Adrenal gland (tissue), 12 donors: ENCODE measurements around the gene NFIB. TPM values are rescaled to one million over a fixed set of nuclear protein-coding genes. Genes with fewer than 3 reads are reported as not detected.
A peak's percentile ranks its signal among the peaks of the same experiment; 100 is the strongest.

ENCODE experiments used
- DNase-seq, 7 donors: peaks; one replicate each; pipeline ENCODE4 v3.0.0-alpha.2; 2019 to 2020
- H3K27ac ChIP-seq, 5 donors: fragments of 200-600 bp; sonication (generic) in 4 of 5; 1 replicate in 3 of 5; 2 replicates in 2 of 5; pipeline versions ENCODE4 v1.5.1 to v1.8.0; 2016 to 2020; ENCODE audit warnings: mild to moderate bottlenecking in 1 of 5
- H3K27me3 ChIP-seq: fragments of 200-600 bp; 2 replicates; pipeline ENCODE4 v1.8.0; 2021
- H3K36me3 ChIP-seq, 2 donors: fragments of 200-600 bp; replicated peaks in 1 of 2; 1 replicate in 1 of 2; 2 replicates in 1 of 2; pipeline versions ENCODE4 v1.5.1 to v1.8.0; 2018 to 2022
- H3K4me1 ChIP-seq, 2 donors: fragments of 200-600 bp; replicated peaks in 1 of 2; 1 replicate in 1 of 2; 2 replicates in 1 of 2; pipeline versions ENCODE4 v1.5.1 to v1.8.0; 2018 to 2021
- H3K4me3 ChIP-seq, 4 donors: fragments of 200-600 bp; sonication (generic) in 3 of 4; one replicate each; pipeline ENCODE4 v1.5.1; 2016 to 2018
- H3K9me3 ChIP-seq, 3 donors: fragments of 200-600 bp; sonication (generic) in 1 of 3; replicated peaks in 1 of 3; 1 replicate in 2 of 3; 2 replicates in 1 of 3; pipeline versions ENCODE4 v1.5.1 to v1.8.0; 2016 to 2021
- CTCF ChIP-seq, 6 experiments: fragments of 450-650 bp in 4 of 6; fragments of 200-600 bp in 2 of 6; sonication (generic) in 1 of 6; IDR thresholded peaks; 1 replicate in 5 of 6; 2 replicates in 1 of 6; pipeline versions ENCODE4 v1.5.1 to v1.8.0; 2016 to 2021; ENCODE audit warnings: antibody characterized with exemption in 6 of 6, mild to moderate bottlenecking in 2 of 6, moderate library complexity in 1 of 6
- POLR2A ChIP-seq, 2 donors: fragments of 450-650 bp; IDR thresholded peaks; one replicate each; pipeline ENCODE4 v1.6.1; 2017; ENCODE audit warnings: antibody characterized with exemption in 2 of 2, mild to moderate bottlenecking in 2 of 2, moderate library complexity in 1 of 2
- WGBS, 4 donors: extraction: QIAGEN DNeasy Blood & Tissue Kit in 2 of 4; methylation state at CpG; one replicate each; pipeline versions ENCODE4 v1.1.5 to v1.1.7; 2013 to 2017; 5-methylcytosine and 5-hydroxymethylcytosine counted together
- intact Hi-C, 2 donors: fragments of 100-400 bp; cut with DNase I; formaldehyde crosslinking; loops; one replicate each; pipeline versions ENCODE4 v1.14.1 to v1.15.0; 2022 to 2023
- polyA plus RNA-seq, 3 donors: library from polyadenylated mRNA; stranded (reverse); fragments of 200-250 nt in 2 of 3; fragments of 350-450 nt in 1 of 3; fragmentation: Illumina TruSeq in 1 of 3; extraction: RNeasy Lipid Tissue Mini Kit (QIAGEN cat#74804) in 1 of 3; gene quantifications; one replicate each; pipeline ENCODE4 v1.2.3, GENCODE V29; 2013 to 2014
- total RNA-seq, 9 donors: library from RNA; depleted of rRNA in 4 of 9; stranded (reverse); fragments of >200 nt in 4 of 9; fragments of 120-200 nt in 1 of 9; fragmentation: NEBNext Ultra II Directional in 1 of 9; extraction: Animal tissue kit (Norgen Biotek cat#: 25700) in 1 of 9; gene quantifications; one replicate each; pipeline versions ENCODE4 v1.1.0 to v1.2.4, GENCODE V29; 2013 to 2023
- donor health status: healthy with polysubstance abuse.
- donor health status: Bipolar disorder and iron deficiency.
- donor health status: DM: yes; HTN: yes; CAD: no.
- donor health status: DM: no; HTN: no; CAD: no.
- donor health status: DM: no; HTN: no; CAD: no.
- donor health status: DM: yes; HTN: yes; CAD: no.

The NFIB gene
- total and polyA plus RNA-seq, 12 donors, result 10.9 to 84.1 (median 43.0) TPM

GRCh38 chr9:14107495-14107894 is 206.4 kb downstream of the NFIB start:
- Histone ChIP-seq H3K36me3 (no peaks in the 10 kb centered on the region), H3K4me3 (no peak overlapping the region), H3K27me3 (no peaks in the 10 kb centered on the region), H3K27ac (no peak overlapping the region), H3K4me1 (peaks cover 0 to 11% of the 10 kb centered on the region in 2 donors), H3K9me3 (no peaks in the 10 kb centered on the region)
- no peak for TF ChIP-seq CTCF (IDR thresholded peaks at IDR 0.05)
- TF ChIP-seq POLR2A (IDR thresholded peaks at IDR 0.05), result no peak
- intact Hi-C loops, result no loop called here
- no peak for DNase-seq

GRCh38 chr9:14106699-14107098 is 207.2 kb downstream of the NFIB start:
- intact Hi-C loops, result no loop called here
- Histone ChIP-seq H3K4me1 (peaks cover 0 to 11% of the 10 kb centered on the region in 2 donors), H3K27me3 (no peaks in the 10 kb centered on the region), H3K4me3 (no peak overlapping the region), H3K9me3 (no peaks in the 10 kb centered on the region), H3K36me3 (no peaks in the 10 kb centered on the region), H3K27ac (no peak overlapping the region)
- TF ChIP-seq CTCF (IDR thresholded peaks at IDR 0.05), result no peak
- no peak for DNase-seq
- WGBS, 4 donors, result 87 to 92% (median 88%) methylated on average over 2 of the region's 2 CpGs

- no peak overlapping the region for H3K27ac ChIP-seq
- H3K9me3 ChIP-seq, result no peaks in the 10 kb centered on the region
- WGBS, 4 donors, result 95 to 96% (median 95%) methylated on average over 3 of the region's 3 CpGs
- H3K27me3 ChIP-seq, result no peaks in the 10 kb centered on the region
- TF ChIP-seq CTCF (IDR thresholded peaks at IDR 0.05) (no peak), POLR2A (IDR thresholded peaks at IDR 0.05) (no peak)
- no peak for DNase-seq
- H3K4me3 ChIP-seq, result no peak overlapping the region
- H3K36me3 ChIP-seq, result no peaks in the 10 kb centered on the region
- intact Hi-C loops, result no loop called here
- peaks cover 0 to 11% of the 10 kb centered on the region in 2 donors for H3K4me1 ChIP-seq
Measured at GRCh38 chr9:14104496-14104895, 209.4 kb downstream of the NFIB start.

- no peaks in the 10 kb centered on the region for H3K9me3 ChIP-seq
- TF ChIP-seq CTCF (IDR thresholded peaks at IDR 0.05), result no peak
- TF ChIP-seq POLR2A (IDR thresholded peaks at IDR 0.05), result no peak
- no peaks in the 10 kb centered on the region for H3K36me3 ChIP-seq
- intact Hi-C loops, result no loop called here
- no peak for DNase-seq
- 27 to 41% (median 32%) methylated on average over 3 of the region's 3 CpGs for WGBS, 4 donors
- peaks cover 0 to 11% of the 10 kb centered on the region in 2 donors for H3K4me1 ChIP-seq
- no peaks in the 10 kb centered on the region for H3K27me3 ChIP-seq
- no peak overlapping the region for H3K27ac ChIP-seq
- peak overlapping the region in 1 of 4 donors; percentile 8 for H3K4me3 ChIP-seq
Measured at GRCh38 chr9:14103115-14103514, 210.8 kb downstream of the NFIB start.
